Measurements from ENCODE around the gene ATXN1.

The ATXN1 gene

GRCh38 chr6:16420337-16420714 is 340.9 kb downstream of the ATXN1 start:
- no peak for DNase-seq (ENCODE audit: low read depth in 1 of 2, low spot score in 1 of 2)
- no peak overlapping the region for H3K27ac ChIP-seq (replicated peaks)
- H3K4me3 ChIP-seq (replicated peaks; ENCODE audit: insufficient read depth, low read length), result no peak overlapping the region
- no peaks in the 10 kb centered on the region for H3K27me3 ChIP-seq (ENCODE audit: insufficient read depth, poor library complexity, severe bottlenecking)
- TF ChIP-seq GABPA (IDR thresholded peaks at IDR 0.05; ENCODE audit: low read depth) (no peak), POLR2AphosphoS5 (IDR thresholded peaks at IDR 0.05; ENCODE audit: low read depth) (no peak), CTCF (IDR thresholded peaks at IDR 0.05; ENCODE audit: insufficient read depth, low read length) (no peak), SPI1 (IDR thresholded peaks at IDR 0.05; ENCODE audit: borderline replicate concordance, low read depth) (no peak), REST (IDR thresholded peaks at IDR 0.05; ENCODE audit: insufficient replicate concordance, low read depth) (no peak)

- TF ChIP-seq REST (IDR thresholded peaks at IDR 0.05; ENCODE audit: insufficient replicate concordance, low read depth), result no peak
- no peak for TF ChIP-seq CTCF (IDR thresholded peaks at IDR 0.05; ENCODE audit: insufficient read depth, low read length)
- TF ChIP-seq GABPA (IDR thresholded peaks at IDR 0.05; ENCODE audit: low read depth), result no peak
- no peak for TF ChIP-seq POLR2AphosphoS5 (IDR thresholded peaks at IDR 0.05; ENCODE audit: low read depth)
- TF ChIP-seq SPI1 (IDR thresholded peaks at IDR 0.05; ENCODE audit: borderline replicate concordance, low read depth), result no peak
- no peaks in the 10 kb centered on the region for H3K27me3 ChIP-seq (ENCODE audit: insufficient read depth, poor library complexity, severe bottlenecking)
- H3K4me3 ChIP-seq (replicated peaks; ENCODE audit: insufficient read depth, low read length), result no peak overlapping the region
- H3K27ac ChIP-seq (replicated peaks), result no peak overlapping the region
- DNase-seq (ENCODE audit: low read depth in 1 of 2, low spot score in 1 of 2), result no peak
These were observed 341.5 kb downstream of the ATXN1 start for GRCh38 chr6:16419636-16420336.

- TF ChIP-seq GABPA (IDR thresholded peaks at IDR 0.05; ENCODE audit: low read depth), result no peak
- TF ChIP-seq REST (IDR thresholded peaks at IDR 0.05; ENCODE audit: insufficient replicate concordance, low read depth), result no peak
- no peak for TF ChIP-seq POLR2AphosphoS5 (IDR thresholded peaks at IDR 0.05; ENCODE audit: low read depth)
- TF ChIP-seq CTCF (IDR thresholded peaks at IDR 0.05; ENCODE audit: insufficient read depth, low read length), result no peak
- TF ChIP-seq SPI1 (IDR thresholded peaks at IDR 0.05; ENCODE audit: borderline replicate concordance, low read depth), result no peak
- DNase-seq (ENCODE audit: low read depth in 1 of 2, low spot score in 1 of 2), result no peak
- no peaks in the 10 kb centered on the region for H3K27me3 ChIP-seq (ENCODE audit: insufficient read depth, poor library complexity, severe bottlenecking)
- H3K4me3 ChIP-seq (replicated peaks; ENCODE audit: insufficient read depth, low read length), result no peak overlapping the region
- no peak overlapping the region for H3K27ac ChIP-seq (replicated peaks)
These were observed 343.1 kb downstream of the ATXN1 start for GRCh38 chr6:16418151-16418550.

Data from HL-60 (cell line).